Measurements from ENCODE around the gene HS6ST3. TPM values are rescaled to one million over a fixed set of nuclear protein-coding genes. Genes with fewer than 3 reads are reported as not detected.

The HS6ST3 gene
- total and polyA plus RNA-seq, 2 donors (not counting 3 experiments of a cell fraction or from before 2014, with no cell fraction given): 0.03 to 0.15 TPM

GRCh38 chr13:96415831-96416385, 326.0 kb downstream of the HS6ST3 start:
- TF ChIP-seq FOS (IDR thresholded peaks at IDR 0.05; ENCODE audit: borderline replicate concordance, insufficient read depth, low read length) (no peak), CTCF (IDR thresholded peaks at IDR 0.05; ENCODE audit: extremely low read depth in 1 of 2, insufficient read depth in 1 of 2, low read depth in 1 of 2, low read length in 2 of 2) (no peak), MYC (IDR thresholded peaks at IDR 0.05; ENCODE audit: low read depth, low read length) (no peak), EZH2 (IDR thresholded peaks at IDR 0.05; ENCODE audit: borderline replicate concordance, low read depth, low read length, severe bottlenecking) (no peak), POLR2AphosphoS5 (IDR thresholded peaks at IDR 0.05; ENCODE audit: insufficient read depth, low read depth, low read length) (no peak), GATA2 (IDR thresholded peaks at IDR 0.05; ENCODE audit: insufficient read depth, insufficient read length, low read depth, low read length) (no peak), POLR2A (IDR thresholded peaks at IDR 0.05; ENCODE audit: low read depth, low read length) (no peak), MAX (IDR thresholded peaks at IDR 0.05; ENCODE audit: insufficient read depth, insufficient read length) (no peak), JUN (IDR thresholded peaks at IDR 0.05; ENCODE audit: borderline replicate concordance, insufficient read depth, insufficient read length, low read depth) (no peak)
- Histone ChIP-seq H3K9ac (replicated peaks; ENCODE audit: extremely low read depth, insufficient read depth, low read length) (no peak overlapping the region), H2AFZ (ENCODE audit: low read depth, low read length) (no peak overlapping the region), H3K36me3 (ENCODE audit: control insufficient read depth in 2 of 2, extremely low read depth in 1 of 2, insufficient read depth in 2 of 2, low read length in 2 of 2) (no peaks in the 10 kb centered on the region), H3K4me3 (replicated peaks in 1 of 3; ENCODE audit: insufficient read depth in 1 of 3, low read depth in 1 of 3, low read length in 3 of 3) (no peak overlapping the region), H3K4me2 (ENCODE audit: insufficient read depth, low read length) (no peak overlapping the region), H3K27ac (ENCODE audit: insufficient read depth, low read depth, low read length) (no peak overlapping the region), H3K4me1 (ENCODE audit: control insufficient read depth, extremely low read depth, insufficient read depth, low read length) (no peaks in the 10 kb centered on the region), H3K9me1 (replicated peaks; ENCODE audit: control insufficient read depth, extremely low read depth, insufficient read depth, low read length) (no peaks in the 10 kb centered on the region), H3K9me3 (replicated peaks; ENCODE audit: control insufficient read depth, insufficient read depth, low read length) (no peaks in the 10 kb centered on the region), H3K27me3 (ENCODE audit: control insufficient read depth in 2 of 2, insufficient read depth in 2 of 2, low read length in 2 of 2) (no peaks in the 10 kb centered on the region), H3K79me2 (ENCODE audit: control insufficient read depth, insufficient read depth, low read length) (no peaks in the 10 kb centered on the region), H4K20me1 (replicated peaks; ENCODE audit: control insufficient read depth, extremely low read depth, insufficient read depth, low read length) (no peaks in the 10 kb centered on the region)
- ChIA-PET CTCF (no interaction called here), POLR2A (no interaction called here)
- intact Hi-C loops (cut with micrococcal nuclease) (no loop called here), dilution Hi-C loops (cut with MboI; ENCODE audit: extremely low pct_ligation_motif_present, low sequenced_read_pairs) (no loop called here)
- DNase-seq (ENCODE audit: low read depth, low spot score) (no peak), FAIRE-seq (no peak)
- BruUV-seq (replicated peaks): no TSS peak

Data from endothelial cell of umbilical vein (primary cell).